CD4-positive, alpha-beta T cell (primary cell): ENCODE results near the gene TLR5. TPM values are rescaled to one million over a fixed set of nuclear protein-coding genes. Genes with fewer than 3 reads are reported as not detected.
A peak's percentile ranks its signal among the peaks of the same experiment; 100 is the strongest.

ENCODE experiments used
- ATAC-seq: fragments of 200-7000 bp; cut with Tn5 transposase; one replicate; pipeline ENCODE4 v1.10.0; 2022; ENCODE audit warnings: mild to moderate bottlenecking; ENCODE audit not compliant: poor library complexity
- CTCF ChIA-PET: fragments of 350-600 bp; sonication (Branson Sonifier 250); formaldehyde crosslinking; loops from one replicate; lab custom pipeline; 2021; ENCODE audit warnings: antibody characterized with exemption, inconsistent platforms; lab: Charles Lee
- POLR2A ChIA-PET: fragments of 350-600 bp; sonication (Branson Sonifier 250); formaldehyde crosslinking; loops from one replicate; lab custom pipeline; 2021; ENCODE audit warnings: antibody characterized with exemption, inconsistent platforms; lab: Charles Lee
- DNase-seq, 14 experiments: peaks; one replicate each; pipeline ENCODE4 v3.0.0-alpha.2; 2013 to 2020; ENCODE audit warnings: mixed read lengths in 2 of 14
- H3K27ac ChIP-seq, 2 donors: one replicate each; pipeline versions ENCODE4 v1.5.1 to v1.7.0; 2013; ENCODE audit warnings: low read length in 2 of 2, low read depth in 1 of 2, mild to moderate bottlenecking in 1 of 2
- H3K27me3 ChIP-seq, 2 experiments: 1 replicate in 1 of 2; 2 replicates in 1 of 2; pipeline versions ENCODE4 v1.6.1 to v1.7.0; 2013; ENCODE audit warnings: low read length in 2 of 2, control low read depth in 1 of 2, mild to moderate bottlenecking in 1 of 2, moderate library complexity in 1 of 2; ENCODE audit not compliant: insufficient read depth in 2 of 2, control insufficient read depth in 1 of 2
- H3K36me3 ChIP-seq: one replicate; pipeline ENCODE4 v1.6.1; 2013; ENCODE audit warnings: low read length, control low read depth; ENCODE audit not compliant: insufficient read depth
- H3K4me1 ChIP-seq: one replicate; pipeline ENCODE4 v1.6.1; 2013; ENCODE audit warnings: low read length, control low read depth; ENCODE audit not compliant: insufficient read depth
- H3K4me3 ChIP-seq: one replicate; pipeline ENCODE4 v1.5.1; 2013; ENCODE audit warnings: mild to moderate bottlenecking, low read length, moderate library complexity
- H3K9me3 ChIP-seq, 2 experiments: 1 replicate in 1 of 2; 2 replicates in 1 of 2; pipeline versions ENCODE4 v1.6.1 to v1.7.0; 2013; ENCODE audit warnings: low read length in 2 of 2, mild to moderate bottlenecking in 2 of 2, control low read depth in 1 of 2, moderate library complexity in 1 of 2; ENCODE audit not compliant: control insufficient read depth in 1 of 2, insufficient read depth in 1 of 2
- H3K27ac Mint-ChIP-seq: one replicate; pipeline ENCODE4 v1.8.0; 2020; ENCODE audit warnings: mixed read lengths
- H3K27me3 Mint-ChIP-seq: one replicate; pipeline ENCODE4 v1.8.0; 2021; ENCODE audit warnings: mixed read lengths
- H3K36me3 Mint-ChIP-seq: one replicate; pipeline ENCODE4 v1.8.0; 2021; ENCODE audit warnings: low read depth, mixed read lengths
- H3K4me1 Mint-ChIP-seq: one replicate; pipeline ENCODE4 v1.8.0; 2021; ENCODE audit warnings: low read depth, mixed read lengths
- H3K4me3 Mint-ChIP-seq: one replicate; pipeline ENCODE4 v1.8.0; 2020; ENCODE audit warnings: mild to moderate bottlenecking, mixed read lengths
- H3K9me3 Mint-ChIP-seq: one replicate; pipeline ENCODE4 v1.8.0; 2020; ENCODE audit warnings: mixed read lengths
- intact Hi-C, 2 experiments: fragments of 100-400 bp; cut with DNase I in 1 of 2; cut with micrococcal nuclease in 1 of 2; formaldehyde crosslinking; loops; one replicate each; pipeline versions ENCODE4 v1.15.1 to v1.9.0; 2023 to 2025; cut with DNase I, micrococcal nuclease
- total RNA-seq, 174 experiments: library from RNA in 2 of 174; stranded (reverse) in 2 of 174; gene quantifications; one replicate each; pipeline ENCODE4 v1.2.3 and lab custom pipeline; 2021 to 2026
- TF ChIP-seq, protein P1 (sequence below): fragments of 200-600 bp; IDR thresholded peaks from one replicate; pipeline ENCODE4 v1.8.0; 2022; ENCODE audit warnings: antibody characterized with exemption, mild to moderate bottlenecking

The TLR5 gene
- total RNA-seq, 2 experiments from 2014 or later, result 2.1 to 2.5 TPM

DNA sequence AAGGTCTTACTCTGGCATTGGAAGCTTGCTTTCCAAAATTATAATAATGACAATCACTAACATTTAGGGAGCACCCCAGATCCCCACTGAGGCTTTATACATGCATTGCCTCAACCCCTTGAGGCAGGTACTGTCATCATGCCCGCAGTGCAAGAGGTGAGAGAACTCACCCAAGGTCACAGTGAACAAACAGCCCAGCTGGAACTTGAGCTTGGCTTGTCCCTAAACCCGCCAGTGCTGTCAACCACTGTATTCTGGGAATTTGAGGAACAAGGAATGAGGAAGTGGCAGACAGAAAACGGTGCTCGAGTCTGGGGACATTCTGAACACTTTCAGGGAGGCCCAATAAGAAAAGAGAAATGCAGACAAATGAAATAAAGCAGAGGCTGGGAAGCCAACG is 34.6 kb upstream of the TLR5 start:
- H3K27ac Mint-ChIP-seq, result no peak overlapping the region
- Histone ChIP-seq H3K4me1 (peaks cover 13% of the 10 kb centered on the region), H3K36me3 (no peaks in the 10 kb centered on the region), H3K4me3 (no peak overlapping the region), H3K27me3 (no peaks in the 10 kb centered on the region), H3K27ac (no peak overlapping the region), H3K9me3 (no peaks in the 10 kb centered on the region)
- no peaks in the 10 kb centered on the region for H3K27me3 Mint-ChIP-seq
- ChIA-PET CTCF (no interaction called here), POLR2A (no interaction called here)
- no peak for ATAC-seq
- peaks cover 46% of the 10 kb centered on the region for H3K4me1 Mint-ChIP-seq
- no peaks in the 10 kb centered on the region for H3K9me3 Mint-ChIP-seq
- DNase-seq, result peak in 3 of 14 experiments; percentile 16 to 44 (median 40)
- TF ChIP-seq, protein P1, sequence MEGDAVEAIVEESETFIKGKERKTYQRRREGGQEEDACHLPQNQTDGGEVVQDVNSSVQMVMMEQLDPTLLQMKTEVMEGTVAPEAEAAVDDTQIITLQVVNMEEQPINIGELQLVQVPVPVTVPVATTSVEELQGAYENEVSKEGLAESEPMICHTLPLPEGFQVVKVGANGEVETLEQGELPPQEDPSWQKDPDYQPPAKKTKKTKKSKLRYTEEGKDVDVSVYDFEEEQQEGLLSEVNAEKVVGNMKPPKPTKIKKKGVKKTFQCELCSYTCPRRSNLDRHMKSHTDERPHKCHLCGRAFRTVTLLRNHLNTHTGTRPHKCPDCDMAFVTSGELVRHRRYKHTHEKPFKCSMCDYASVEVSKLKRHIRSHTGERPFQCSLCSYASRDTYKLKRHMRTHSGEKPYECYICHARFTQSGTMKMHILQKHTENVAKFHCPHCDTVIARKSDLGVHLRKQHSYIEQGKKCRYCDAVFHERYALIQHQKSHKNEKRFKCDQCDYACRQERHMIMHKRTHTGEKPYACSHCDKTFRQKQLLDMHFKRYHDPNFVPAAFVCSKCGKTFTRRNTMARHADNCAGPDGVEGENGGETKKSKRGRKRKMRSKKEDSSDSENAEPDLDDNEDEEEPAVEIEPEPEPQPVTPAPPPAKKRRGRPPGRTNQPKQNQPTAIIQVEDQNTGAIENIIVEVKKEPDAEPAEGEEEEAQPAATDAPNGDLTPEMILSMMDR, result no peak
- no peaks in the 10 kb centered on the region for H3K36me3 Mint-ChIP-seq
- H3K4me3 Mint-ChIP-seq, result no peak overlapping the region
- intact Hi-C loops, result no loop called here

DNA sequence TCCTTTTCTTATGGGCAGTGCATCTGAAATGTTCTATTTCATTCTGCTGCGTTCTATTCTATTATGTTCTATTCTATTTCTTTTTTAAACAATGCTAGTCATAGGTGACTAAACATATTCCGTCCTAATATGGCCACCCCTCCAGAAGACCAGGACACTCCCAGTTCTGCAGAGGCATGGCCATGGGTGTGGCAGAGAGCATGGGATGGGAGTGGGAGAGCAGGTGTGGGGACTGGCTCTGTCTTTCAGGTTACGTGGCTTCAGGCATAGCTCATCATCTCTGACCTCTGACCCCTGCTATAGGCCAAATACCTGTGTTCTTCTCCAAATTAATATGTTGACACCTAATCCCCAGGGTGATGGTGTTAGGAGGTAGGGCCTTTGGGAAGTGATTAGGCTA is 33.4 kb upstream of the TLR5 start:
- DNase-seq (no peak), ATAC-seq (no peak)
- ChIA-PET CTCF (interaction anchor here (1.7 kb wide), 1 partner anchor 43 kb away, joined by 5 read pairs; no protein-coding TSS in a partner anchor), POLR2A (no interaction called here)
- Mint-ChIP-seq H3K27me3 (no peaks in the 10 kb centered on the region), H3K4me3 (no peak overlapping the region), H3K36me3 (no peaks in the 10 kb centered on the region), H3K9me3 (no peaks in the 10 kb centered on the region), H3K4me1 (peaks cover 34% of the 10 kb centered on the region), H3K27ac (no peak overlapping the region)
- H3K4me1 ChIP-seq, result peaks cover 5% of the 10 kb centered on the region
- H3K27me3 ChIP-seq, result no peaks in the 10 kb centered on the region
- H3K4me3 ChIP-seq, result no peak overlapping the region
- no peak overlapping the region for H3K27ac ChIP-seq
- TF ChIP-seq, protein P1, result no peak
- H3K36me3 ChIP-seq, result no peaks in the 10 kb centered on the region
- no peaks in the 10 kb centered on the region for H3K9me3 ChIP-seq
- intact Hi-C loops, result no loop called here

DNA sequence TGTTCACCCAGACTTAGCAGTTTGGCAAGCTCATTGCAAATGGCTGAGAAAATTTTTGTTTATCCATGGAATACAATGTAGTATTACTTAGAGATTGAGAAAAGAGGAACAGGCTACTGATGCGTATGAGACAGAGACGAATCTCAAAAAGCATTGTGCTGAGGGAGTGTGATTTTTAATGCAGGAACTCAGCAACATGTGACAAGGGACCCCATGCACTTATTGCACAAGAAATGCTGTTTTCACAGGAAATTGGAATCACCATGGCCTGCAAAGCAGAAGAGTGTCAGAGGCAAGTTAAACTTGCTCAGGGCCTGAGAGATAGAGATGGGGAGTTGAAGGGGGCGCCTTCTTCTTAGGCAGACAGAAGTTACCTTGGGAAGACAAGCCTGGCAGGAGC is 32.6 kb upstream of the TLR5 start:
- intact Hi-C loops, result no loop called here
- no peaks in the 10 kb centered on the region for H3K9me3 Mint-ChIP-seq
- H3K27me3 Mint-ChIP-seq, result no peaks in the 10 kb centered on the region
- Histone ChIP-seq H3K36me3 (no peaks in the 10 kb centered on the region), H3K4me3 (no peak overlapping the region), H3K4me1 (no peaks in the 10 kb centered on the region), H3K9me3 (no peaks in the 10 kb centered on the region), H3K27ac (no peak overlapping the region), H3K27me3 (no peaks in the 10 kb centered on the region)
- no peak overlapping the region for H3K27ac Mint-ChIP-seq
- ChIA-PET POLR2A (no interaction called here), CTCF (interaction anchor here (1.7 kb wide), 1 partner anchor 42 kb away, joined by 5 read pairs; no protein-coding TSS in a partner anchor)
- DNase-seq (peak in 2 of 14 experiments; percentile 50 to 58), ATAC-seq (no peak)
- H3K36me3 Mint-ChIP-seq, result no peaks in the 10 kb centered on the region
- TF ChIP-seq, protein P1, result no peak
- H3K4me1 Mint-ChIP-seq, result peaks cover 26% of the 10 kb centered on the region
- H3K4me3 Mint-ChIP-seq, result no peak overlapping the region
